ENCODE data around the gene TFF3. TPM values are rescaled to one million over a fixed set of nuclear protein-coding genes. Genes with fewer than 3 reads are reported as not detected.

TFF3 gene
- total RNA-seq, 2 experiments from 2014 or later, result not detected

DNA sequence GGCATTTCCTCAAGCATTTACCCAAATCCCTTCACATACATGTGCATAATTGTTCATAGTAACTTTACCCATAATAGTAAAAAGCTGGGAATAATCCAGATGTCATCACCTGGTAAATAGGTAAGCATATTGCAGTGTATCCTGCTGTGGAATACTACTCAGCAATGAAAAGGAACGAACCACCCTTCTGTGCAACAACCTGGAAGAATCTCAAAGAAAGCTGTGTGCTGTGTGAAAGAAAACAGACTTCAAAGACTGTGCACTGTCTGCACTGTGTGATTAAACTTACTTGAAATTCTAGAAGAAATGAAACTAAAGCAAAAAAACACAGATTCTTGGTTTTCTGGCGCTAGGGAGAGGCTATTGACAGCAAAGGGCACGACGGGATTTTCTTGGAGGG, 22.1 kb upstream of the TFF3 start:
- ChIA-PET POLR2A (no interaction called here), CTCF (ENCODE audit: unreplicated experiment) (no interaction called here)
- Histone ChIP-seq H3K4me3 (ENCODE audit: low read depth, low read length, poor library complexity, severe bottlenecking) (no peak overlapping the region), H3K36me3 (ENCODE audit: insufficient read depth, low read length) (no peaks in the 10 kb centered on the region), H3K4me1 (ENCODE audit: insufficient read depth, low read length, poor library complexity, severe bottlenecking) (peaks cover 6% of the 10 kb centered on the region), H3K9me2 (ENCODE audit: insufficient read depth, low read length) (no peaks in the 10 kb centered on the region), H2AFZ (ENCODE audit: low read length) (no peak overlapping the region), H3K27ac (ENCODE audit: low read depth, low read length, poor library complexity, severe bottlenecking) (no peak overlapping the region), H4K20me1 (ENCODE audit: insufficient read depth, low read length) (no peaks in the 10 kb centered on the region), H3K9me3 (ENCODE audit: low read length) (0 out of 2 replicates have a peak, but pooled peaks cover 6% of the 10 kb centered on the region), H3K79me2 (ENCODE audit: insufficient read depth, low read depth, low read length) (no peaks in the 10 kb centered on the region), H3K4me2 (ENCODE audit: low read length) (no peak overlapping the region)
- intact Hi-C loops (cut with micrococcal nuclease; ENCODE audit: unreplicated experiment), result loop anchor here (1.0 kb wide), 1 partner anchor 200 kb away; no protein-coding TSS in a partner anchor
- no TSS peak for BruUV-seq (replicated peaks)
- no peak for DNase-seq (ENCODE audit: low spot score)
- TF ChIP-seq, protein P1, sequence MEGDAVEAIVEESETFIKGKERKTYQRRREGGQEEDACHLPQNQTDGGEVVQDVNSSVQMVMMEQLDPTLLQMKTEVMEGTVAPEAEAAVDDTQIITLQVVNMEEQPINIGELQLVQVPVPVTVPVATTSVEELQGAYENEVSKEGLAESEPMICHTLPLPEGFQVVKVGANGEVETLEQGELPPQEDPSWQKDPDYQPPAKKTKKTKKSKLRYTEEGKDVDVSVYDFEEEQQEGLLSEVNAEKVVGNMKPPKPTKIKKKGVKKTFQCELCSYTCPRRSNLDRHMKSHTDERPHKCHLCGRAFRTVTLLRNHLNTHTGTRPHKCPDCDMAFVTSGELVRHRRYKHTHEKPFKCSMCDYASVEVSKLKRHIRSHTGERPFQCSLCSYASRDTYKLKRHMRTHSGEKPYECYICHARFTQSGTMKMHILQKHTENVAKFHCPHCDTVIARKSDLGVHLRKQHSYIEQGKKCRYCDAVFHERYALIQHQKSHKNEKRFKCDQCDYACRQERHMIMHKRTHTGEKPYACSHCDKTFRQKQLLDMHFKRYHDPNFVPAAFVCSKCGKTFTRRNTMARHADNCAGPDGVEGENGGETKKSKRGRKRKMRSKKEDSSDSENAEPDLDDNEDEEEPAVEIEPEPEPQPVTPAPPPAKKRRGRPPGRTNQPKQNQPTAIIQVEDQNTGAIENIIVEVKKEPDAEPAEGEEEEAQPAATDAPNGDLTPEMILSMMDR (conservative IDR thresholded peaks at IDR 0.05; ENCODE audit: low read length), result no peak
- TF ChIP-seq EZH2phosphoT487 (IDR thresholded peaks at IDR 0.05; ENCODE audit: borderline replicate concordance, low read depth, low read length), result no peak

DNA sequence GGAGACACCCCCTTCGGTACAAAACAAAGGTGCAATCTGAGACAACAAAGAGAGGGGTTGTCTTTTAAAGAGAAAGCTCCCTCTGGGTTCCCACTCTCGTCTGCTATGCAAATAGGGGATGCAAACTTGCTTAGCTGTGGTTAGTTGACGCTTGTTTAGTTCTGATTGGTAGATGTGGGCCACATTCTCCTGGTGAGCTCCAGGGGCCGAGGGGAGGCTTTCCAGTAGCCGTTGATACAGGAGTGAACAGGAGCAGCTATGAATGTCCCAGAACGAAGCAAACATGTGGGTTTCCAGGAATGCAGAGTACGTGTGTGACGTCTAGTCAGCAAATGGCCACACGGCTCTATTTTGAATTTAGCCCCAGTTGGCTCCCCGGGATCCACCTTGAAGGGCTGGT, 20.8 kb upstream of the TFF3 start:
- ChIA-PET POLR2A (interaction anchor here (0.6 to 0.7 kb wide), 2 partner anchors 559 to 621 kb away, joined by 3 read pairs; no protein-coding TSS in a partner anchor), CTCF (ENCODE audit: unreplicated experiment) (no interaction called here)
- Histone ChIP-seq H2AFZ (ENCODE audit: low read length) (0 out of 2 replicates have a peak overlapping the region, but pooled peaks have one; percentile 26), H3K27ac (ENCODE audit: low read depth, low read length, poor library complexity, severe bottlenecking) (no peak overlapping the region), H3K79me2 (ENCODE audit: insufficient read depth, low read depth, low read length) (no peaks in the 10 kb centered on the region), H3K4me2 (ENCODE audit: low read length) (peak overlapping the region; percentile 18; the same call in 1 of the 2 replicates), H3K4me1 (ENCODE audit: insufficient read depth, low read length, poor library complexity, severe bottlenecking) (peaks cover 6% of the 10 kb centered on the region), H4K20me1 (ENCODE audit: insufficient read depth, low read length) (no peaks in the 10 kb centered on the region), H3K9me2 (ENCODE audit: insufficient read depth, low read length) (no peaks in the 10 kb centered on the region), H3K36me3 (ENCODE audit: insufficient read depth, low read length) (no peaks in the 10 kb centered on the region), H3K9me3 (ENCODE audit: low read length) (0 out of 2 replicates have a peak, but pooled peaks cover 16% of the 10 kb centered on the region), H3K4me3 (ENCODE audit: low read depth, low read length, poor library complexity, severe bottlenecking) (no peak overlapping the region)
- TF ChIP-seq EZH2phosphoT487 (IDR thresholded peaks at IDR 0.05; ENCODE audit: borderline replicate concordance, low read depth, low read length), result no peak
- TF ChIP-seq, protein P1 (conservative IDR thresholded peaks at IDR 0.05; ENCODE audit: low read length), result no peak
- no peak for DNase-seq (ENCODE audit: low spot score)
- BruUV-seq (replicated peaks), result no TSS peak
- intact Hi-C loops (cut with micrococcal nuclease; ENCODE audit: unreplicated experiment), result no loop called here

DNA sequence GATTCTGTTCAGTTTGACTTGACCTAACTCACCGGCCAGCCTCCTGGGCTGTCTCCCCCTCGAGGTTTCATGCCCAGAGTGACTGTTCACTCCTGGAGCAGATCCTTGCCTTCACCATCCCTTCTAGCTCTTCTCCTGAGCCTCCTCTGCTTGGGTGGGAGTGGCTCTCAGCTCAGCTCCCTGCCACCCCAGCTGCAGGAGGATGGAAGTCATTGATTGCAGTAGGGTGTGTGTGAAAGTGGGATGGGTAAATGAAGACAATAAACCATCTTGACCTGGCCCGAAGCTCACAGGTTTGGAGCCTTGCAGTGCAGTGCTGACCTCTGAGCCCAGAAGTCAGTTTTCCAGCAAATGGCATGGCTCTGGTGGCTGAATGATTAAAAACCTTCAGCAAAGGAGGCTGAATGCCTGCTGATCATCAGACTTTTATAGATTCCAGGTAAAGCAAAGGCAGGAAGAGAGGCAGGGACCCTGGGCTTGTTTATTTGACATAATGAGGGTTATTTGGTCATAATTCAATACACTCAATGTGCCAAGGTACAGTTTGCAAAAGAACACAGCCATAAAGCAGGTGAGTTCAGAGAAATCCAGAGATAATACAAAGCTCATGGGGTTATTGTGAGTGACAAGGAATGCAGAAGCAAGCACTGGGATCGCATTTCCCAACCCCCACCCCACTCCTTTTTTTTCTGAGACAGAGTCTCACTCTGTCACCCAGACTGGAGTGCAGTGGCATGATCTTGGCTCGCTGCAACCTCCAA, 17.5 kb upstream of the TFF3 start:
- Histone ChIP-seq H3K4me3 (ENCODE audit: low read depth, low read length, poor library complexity, severe bottlenecking) (no peak overlapping the region), H4K20me1 (ENCODE audit: insufficient read depth, low read length) (no peaks in the 10 kb centered on the region), H3K36me3 (ENCODE audit: insufficient read depth, low read length) (no peaks in the 10 kb centered on the region), H3K79me2 (ENCODE audit: insufficient read depth, low read depth, low read length) (no peaks in the 10 kb centered on the region), H3K9me3 (ENCODE audit: low read length) (peaks cover 20% of the 10 kb centered on the region; the same call in 1 of the 2 replicates), H3K27ac (ENCODE audit: low read depth, low read length, poor library complexity, severe bottlenecking) (no peak overlapping the region), H2AFZ (ENCODE audit: low read length) (no peak overlapping the region), H3K4me1 (ENCODE audit: insufficient read depth, low read length, poor library complexity, severe bottlenecking) (peaks cover 6% of the 10 kb centered on the region), H3K4me2 (ENCODE audit: low read length) (no peak overlapping the region), H3K9me2 (ENCODE audit: insufficient read depth, low read length) (no peaks in the 10 kb centered on the region)
- POLR2A ChIA-PET, result no interaction called here
- no TSS peak for BruUV-seq (replicated peaks)
- CTCF ChIA-PET (ENCODE audit: unreplicated experiment), result no interaction called here
- intact Hi-C loops (cut with micrococcal nuclease; ENCODE audit: unreplicated experiment), result no loop called here
- TF ChIP-seq EZH2phosphoT487 (IDR thresholded peaks at IDR 0.05; ENCODE audit: borderline replicate concordance, low read depth, low read length), result no peak
- TF ChIP-seq, protein P1 (conservative IDR thresholded peaks at IDR 0.05; ENCODE audit: low read length), result no peak
- no peak for DNase-seq (ENCODE audit: low spot score)
